Panc1 (cell line): Measurements from ENCODE around the gene SAP130. TPM values are rescaled to one million over a fixed set of nuclear protein-coding genes. Genes with fewer than 3 reads are reported as not detected.

Experiments
- ATAC-seq: fragments of 200-7000 bp; cut with Tn5 transposase; 2 replicates; pipeline ENCODE4 v1.9.1; 2020; ENCODE audit warnings: mild to moderate bottlenecking, moderate library complexity
- BruUV-seq: library from RNA; stranded (reverse); fragments of 400-500 nt; replicated peaks from 2 replicates; lab custom pipeline; 2021; lab: Mats Ljungman, UMichigan
- CTCF ChIA-PET: fragments of 300-600 bp; sonication (Branson Sonifier 250); formaldehyde crosslinking; loops from one replicate; lab custom pipeline; 2022; ENCODE audit warnings: antibody characterized with exemption; lab: Charles Lee
- POLR2A ChIA-PET: fragments of 300-600 bp; sonication (Branson Sonifier 250); formaldehyde crosslinking; loops from one replicate; lab custom pipeline; 2022; ENCODE audit warnings: antibody characterized with exemption; lab: Charles Lee
- DNase-seq: peaks from one replicate; pipeline ENCODE4 v3.0.0-alpha.2; 2010; ENCODE audit warnings: low read depth, low spot score
- H3K27ac ChIP-seq: 2 replicates; pipeline ENCODE4 v1.5.1; 2011; ENCODE audit warnings: mild to moderate bottlenecking, low read length, inconsistent platforms
- H3K27me3 ChIP-seq: fragments of 200-500 bp; sonication (Bioruptor generic); 2 replicates; pipeline ENCODE4 v1.6.0; 2014; ENCODE audit warnings: low read length, inconsistent platforms; ENCODE audit not compliant: control insufficient read depth, insufficient read depth
- H3K36me3 ChIP-seq: fragments of 200-500 bp; sonication (Bioruptor generic); 2 replicates; pipeline ENCODE4 v1.5.1; 2014; ENCODE audit warnings: inconsistent platforms, mild to moderate bottlenecking, low read length, moderate library complexity; ENCODE audit not compliant: control insufficient read depth, insufficient read depth
- H3K4me1 ChIP-seq: 2 replicates; pipeline ENCODE4 v1.5.1; 2011; ENCODE audit warnings: inconsistent platforms, mild to moderate bottlenecking, low read length, moderate library complexity; ENCODE audit not compliant: control insufficient read depth, insufficient read depth
- H3K4me3 ChIP-seq, 2 experiments: 2 replicates each; pipeline ENCODE4 v1.5.1; 2011 to 2012; ENCODE audit warnings: low read depth in 2 of 2, low read length in 2 of 2, mild to moderate bottlenecking in 2 of 2, inconsistent platforms in 1 of 2, moderate library complexity in 1 of 2
- H3K9me3 ChIP-seq: fragments of 200-500 bp; sonication (Bioruptor generic); 2 replicates; pipeline ENCODE4 v1.5.1; 2014; ENCODE audit warnings: low read depth, mild to moderate bottlenecking, inconsistent platforms, low read length, moderate library complexity; ENCODE audit not compliant: control insufficient read depth, insufficient read depth
- POLR2AphosphoS5 ChIP-seq: IDR thresholded peaks from 2 replicates; pipeline ENCODE4 v1.6.1; 2012; ENCODE audit warnings: mild to moderate bottlenecking, low read depth, low read length, moderate library complexity
- SIN3A ChIP-seq: IDR thresholded peaks from 2 replicates; pipeline ENCODE4 v1.6.1; 2012; ENCODE audit warnings: low read depth, mild to moderate bottlenecking, low read length, moderate library complexity, borderline replicate concordance; ENCODE audit not compliant: insufficient read depth
- TCF7L2 ChIP-seq: IDR thresholded peaks from 2 replicates; pipeline ENCODE4 v1.6.1; 2011; ENCODE audit warnings: mild to moderate bottlenecking, low read depth, low read length, inconsistent platforms
- in situ Hi-C: cut with HindIII; loops from 2 replicates; pipeline ENCODE4 v1.10.0; 2016; ENCODE audit warnings: low sequenced_read_pairs, low pct_unique_long_range_greater_than_20kb
- intact Hi-C: fragments of 100-400 bp; cut with micrococcal nuclease; formaldehyde crosslinking; loops from one replicate; pipeline ENCODE4 v1.10.0; 2022; ENCODE audit not compliant: unreplicated experiment
- total RNA-seq: library from RNA; stranded (reverse); gene quantifications from one replicate; pipeline ENCODE4 v1.2.1, GENCODE V29; 2021; ENCODE audit not compliant: unreplicated experiment
- TF ChIP-seq, protein P1 (sequence below): fragments of 450-650 bp; IDR thresholded peaks from 2 replicates; pipeline ENCODE4 v1.5.1; 2017; ENCODE audit warnings: mild to moderate bottlenecking
- TF ChIP-seq, protein P2 (sequence below), 2 experiments: IDR thresholded peaks; 2 replicates each; pipeline ENCODE4 v1.6.1; 2011 to 2012; ENCODE audit warnings: low read depth in 2 of 2, control low read depth in 1 of 2, low read length in 1 of 2, mild to moderate bottlenecking in 1 of 2, moderate library complexity in 1 of 2; ENCODE audit not compliant: insufficient read depth in 1 of 2

Gene SAP130
- total RNA-seq, 1 experiment from 2014 or later, result 34.6 TPM

DNA sequence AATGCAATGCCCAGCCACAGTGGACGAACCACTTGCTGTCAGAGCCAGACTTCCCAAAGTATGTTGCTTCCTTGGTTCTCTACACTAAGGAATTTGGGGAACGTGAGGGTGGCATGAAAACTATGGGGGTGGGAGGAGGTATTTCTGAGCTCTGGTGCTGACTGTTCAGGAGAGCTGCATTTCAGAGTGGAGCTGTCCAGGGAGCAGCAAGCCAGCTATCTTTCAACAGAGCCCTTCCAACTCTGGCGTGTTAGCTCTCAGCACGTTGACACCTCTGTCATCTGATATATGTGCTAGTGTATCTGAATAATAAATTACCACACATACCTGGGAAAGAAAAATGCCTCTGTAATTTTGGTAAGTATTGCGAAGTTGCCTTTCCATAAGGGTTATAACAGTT, 66.1 kb downstream of the SAP130 start:
- H3K27me3 ChIP-seq, result no peaks in the 10 kb centered on the region
- DNase-seq (no peak), ATAC-seq (no peak)
- intact Hi-C loops (no loop called here), in situ Hi-C loops (no loop called here)
- H3K4me3 ChIP-seq, result no peak overlapping the region
- H3K27ac ChIP-seq, result no peak overlapping the region
- TF ChIP-seq, protein P1, sequence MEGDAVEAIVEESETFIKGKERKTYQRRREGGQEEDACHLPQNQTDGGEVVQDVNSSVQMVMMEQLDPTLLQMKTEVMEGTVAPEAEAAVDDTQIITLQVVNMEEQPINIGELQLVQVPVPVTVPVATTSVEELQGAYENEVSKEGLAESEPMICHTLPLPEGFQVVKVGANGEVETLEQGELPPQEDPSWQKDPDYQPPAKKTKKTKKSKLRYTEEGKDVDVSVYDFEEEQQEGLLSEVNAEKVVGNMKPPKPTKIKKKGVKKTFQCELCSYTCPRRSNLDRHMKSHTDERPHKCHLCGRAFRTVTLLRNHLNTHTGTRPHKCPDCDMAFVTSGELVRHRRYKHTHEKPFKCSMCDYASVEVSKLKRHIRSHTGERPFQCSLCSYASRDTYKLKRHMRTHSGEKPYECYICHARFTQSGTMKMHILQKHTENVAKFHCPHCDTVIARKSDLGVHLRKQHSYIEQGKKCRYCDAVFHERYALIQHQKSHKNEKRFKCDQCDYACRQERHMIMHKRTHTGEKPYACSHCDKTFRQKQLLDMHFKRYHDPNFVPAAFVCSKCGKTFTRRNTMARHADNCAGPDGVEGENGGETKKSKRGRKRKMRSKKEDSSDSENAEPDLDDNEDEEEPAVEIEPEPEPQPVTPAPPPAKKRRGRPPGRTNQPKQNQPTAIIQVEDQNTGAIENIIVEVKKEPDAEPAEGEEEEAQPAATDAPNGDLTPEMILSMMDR, result no peak
- TF ChIP-seq SIN3A (no peak), TCF7L2 (no peak), POLR2AphosphoS5 (no peak)
- TF ChIP-seq, protein P2, sequence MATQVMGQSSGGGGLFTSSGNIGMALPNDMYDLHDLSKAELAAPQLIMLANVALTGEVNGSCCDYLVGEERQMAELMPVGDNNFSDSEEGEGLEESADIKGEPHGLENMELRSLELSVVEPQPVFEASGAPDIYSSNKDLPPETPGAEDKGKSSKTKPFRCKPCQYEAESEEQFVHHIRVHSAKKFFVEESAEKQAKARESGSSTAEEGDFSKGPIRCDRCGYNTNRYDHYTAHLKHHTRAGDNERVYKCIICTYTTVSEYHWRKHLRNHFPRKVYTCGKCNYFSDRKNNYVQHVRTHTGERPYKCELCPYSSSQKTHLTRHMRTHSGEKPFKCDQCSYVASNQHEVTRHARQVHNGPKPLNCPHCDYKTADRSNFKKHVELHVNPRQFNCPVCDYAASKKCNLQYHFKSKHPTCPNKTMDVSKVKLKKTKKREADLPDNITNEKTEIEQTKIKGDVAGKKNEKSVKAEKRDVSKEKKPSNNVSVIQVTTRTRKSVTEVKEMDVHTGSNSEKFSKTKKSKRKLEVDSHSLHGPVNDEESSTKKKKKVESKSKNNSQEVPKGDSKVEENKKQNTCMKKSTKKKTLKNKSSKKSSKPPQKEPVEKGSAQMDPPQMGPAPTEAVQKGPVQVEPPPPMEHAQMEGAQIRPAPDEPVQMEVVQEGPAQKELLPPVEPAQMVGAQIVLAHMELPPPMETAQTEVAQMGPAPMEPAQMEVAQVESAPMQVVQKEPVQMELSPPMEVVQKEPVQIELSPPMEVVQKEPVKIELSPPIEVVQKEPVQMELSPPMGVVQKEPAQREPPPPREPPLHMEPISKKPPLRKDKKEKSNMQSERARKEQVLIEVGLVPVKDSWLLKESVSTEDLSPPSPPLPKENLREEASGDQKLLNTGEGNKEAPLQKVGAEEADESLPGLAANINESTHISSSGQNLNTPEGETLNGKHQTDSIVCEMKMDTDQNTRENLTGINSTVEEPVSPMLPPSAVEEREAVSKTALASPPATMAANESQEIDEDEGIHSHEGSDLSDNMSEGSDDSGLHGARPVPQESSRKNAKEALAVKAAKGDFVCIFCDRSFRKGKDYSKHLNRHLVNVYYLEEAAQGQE (IDR thresholded peaks at IDR 0.05; ENCODE audit: insufficient read depth in 1 of 2, low read depth in 2 of 2, low read length in 1 of 2), result no peak
- no peaks in the 10 kb centered on the region for H3K4me1 ChIP-seq
- no peaks in the 10 kb centered on the region for H3K9me3 ChIP-seq
- POLR2A ChIA-PET, result no interaction called here
- CTCF ChIA-PET, result no interaction called here
- 0 out of 2 replicates have a peak, but pooled peaks cover 3% of the 10 kb centered on the region for H3K36me3 ChIP-seq
- BruUV-seq, result no TSS peak

DNA sequence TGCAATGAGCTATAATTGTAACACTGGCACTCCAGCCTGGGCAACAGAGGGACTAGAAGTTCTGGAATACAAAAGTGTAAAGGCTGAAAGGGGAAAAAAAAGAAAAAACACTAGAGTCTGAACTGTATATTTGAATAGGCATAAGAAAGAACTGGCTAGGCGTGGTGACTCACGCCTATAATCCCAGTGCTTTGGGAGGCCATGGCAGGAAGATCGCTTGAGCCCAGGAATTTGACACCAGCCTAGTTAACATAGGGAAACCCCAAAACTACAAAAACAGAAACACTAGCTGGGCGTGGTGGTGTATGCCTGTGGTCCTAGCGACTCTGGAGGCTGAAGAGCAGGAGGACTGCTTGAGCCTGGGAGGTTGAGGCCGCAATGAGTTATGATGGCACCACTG, 70.6 kb downstream of the SAP130 start:
- Histone ChIP-seq H3K4me1 (no peaks in the 10 kb centered on the region), H3K9me3 (no peaks in the 10 kb centered on the region), H3K4me3 (no peak overlapping the region), H3K27me3 (no peaks in the 10 kb centered on the region), H3K27ac (no peak overlapping the region), H3K36me3 (peaks cover 18% of the 10 kb centered on the region; the same call in 1 of the 2 replicates)
- DNase-seq (no peak), ATAC-seq (no peak)
- ChIA-PET CTCF (no interaction called here), POLR2A (no interaction called here)
- no TSS peak for BruUV-seq
- in situ Hi-C loops, result no loop called here
- intact Hi-C loops, result no loop called here
- TF ChIP-seq, protein P2 (IDR thresholded peaks at IDR 0.05; ENCODE audit: insufficient read depth in 1 of 2, low read depth in 2 of 2, low read length in 1 of 2), result no peak
- TF ChIP-seq POLR2AphosphoS5 (no peak), SIN3A (no peak), TCF7L2 (no peak)
- TF ChIP-seq, protein P1, result no peak
